B cell (primary cell): Measurements from ENCODE around the gene TAMALIN.

ENCODE experiments used
- CTCF ChIP-seq: fragments of 200-600 bp; IDR thresholded peaks from one replicate; pipeline ENCODE4 v1.8.0; 2022; ENCODE audit warnings: antibody characterized with exemption, mild to moderate bottlenecking
- EZH2 ChIP-seq: IDR thresholded peaks from 2 replicates; pipeline ENCODE4 v1.6.1; 2012; ENCODE audit warnings: borderline replicate concordance, low read depth, mild to moderate bottlenecking, moderate library complexity, low read length; ENCODE audit not compliant: insufficient read depth, poor library complexity, severe bottlenecking

GRCh38 chr12:51963477-51963876 is 43.3 kb upstream of the TAMALIN start:
- TF ChIP-seq CTCF (no peak), EZH2 (no peak)
